ENCODE results near the gene NETO1.

NETO1 gene, protein sequence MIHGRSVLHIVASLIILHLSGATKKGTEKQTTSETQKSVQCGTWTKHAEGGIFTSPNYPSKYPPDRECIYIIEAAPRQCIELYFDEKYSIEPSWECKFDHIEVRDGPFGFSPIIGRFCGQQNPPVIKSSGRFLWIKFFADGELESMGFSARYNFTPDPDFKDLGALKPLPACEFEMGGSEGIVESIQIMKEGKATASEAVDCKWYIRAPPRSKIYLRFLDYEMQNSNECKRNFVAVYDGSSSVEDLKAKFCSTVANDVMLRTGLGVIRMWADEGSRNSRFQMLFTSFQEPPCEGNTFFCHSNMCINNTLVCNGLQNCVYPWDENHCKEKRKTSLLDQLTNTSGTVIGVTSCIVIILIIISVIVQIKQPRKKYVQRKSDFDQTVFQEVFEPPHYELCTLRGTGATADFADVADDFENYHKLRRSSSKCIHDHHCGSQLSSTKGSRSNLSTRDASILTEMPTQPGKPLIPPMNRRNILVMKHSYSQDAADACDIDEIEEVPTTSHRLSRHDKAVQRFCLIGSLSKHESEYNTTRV

DNA sequence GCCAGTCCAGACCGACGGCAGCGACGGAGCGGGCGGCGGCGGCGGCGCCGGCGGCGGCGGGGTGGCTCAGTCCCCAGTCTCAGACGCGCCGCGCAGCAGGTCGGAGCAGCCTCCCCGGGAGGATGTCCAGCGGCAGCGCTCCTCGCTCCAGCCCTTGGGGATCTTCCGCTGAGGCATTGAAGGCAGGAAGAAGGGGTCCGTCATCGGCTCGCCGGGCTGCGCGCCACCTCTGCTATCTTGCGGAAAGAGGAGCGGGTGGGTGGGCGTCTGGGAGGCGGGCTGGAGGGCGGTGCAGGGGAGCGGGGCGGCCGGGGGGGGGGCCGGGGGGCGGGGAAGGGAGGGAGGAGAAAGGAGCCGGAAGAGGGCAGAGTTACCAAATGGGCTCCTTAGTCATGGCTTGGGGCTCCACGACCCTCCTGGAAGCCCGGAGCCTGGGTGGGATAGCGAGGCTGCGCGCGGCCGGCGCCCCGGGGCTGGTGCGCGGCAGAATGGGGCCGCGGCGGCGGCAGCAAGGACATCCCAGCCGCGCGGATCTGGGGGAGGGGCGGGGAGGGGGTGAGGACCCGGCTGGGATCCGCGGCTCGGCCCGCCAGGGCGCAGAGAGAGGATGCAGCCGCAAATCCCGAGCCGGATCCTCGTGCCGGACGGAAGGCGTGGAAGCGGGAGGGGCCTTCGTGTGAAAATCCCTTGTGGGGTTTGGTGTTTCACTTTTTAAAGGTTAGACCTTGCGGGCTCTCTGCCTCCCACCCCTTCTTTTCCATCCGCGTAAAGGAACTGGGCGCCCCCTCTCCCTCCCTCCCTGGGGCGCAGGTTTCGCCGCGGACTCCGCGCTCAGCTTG, at the start of gene NETO1:
NETO1 (minus strand) TSS at position 242 of the 839 bp plus-strand sequence. CDS start 696 bp downstream, outside the sequence.
- DNase-seq = peak; percentile 73

GRCh38 chr18:72910045-72910444, 42.3 kb upstream of the NETO1 start:
- no peak for DNase-seq

- DNase-seq = no peak
Measured at GRCh38 chr18:72908181-72908580, 40.4 kb upstream of the NETO1 start.

- no peak for DNase-seq
Measured at GRCh38 chr18:72903033-72903432, 35.2 kb upstream of the NETO1 start.

GRCh38 chr18:72899338-72899737, 31.6 kb upstream of the NETO1 start:
- DNase-seq = no peak

DNA sequence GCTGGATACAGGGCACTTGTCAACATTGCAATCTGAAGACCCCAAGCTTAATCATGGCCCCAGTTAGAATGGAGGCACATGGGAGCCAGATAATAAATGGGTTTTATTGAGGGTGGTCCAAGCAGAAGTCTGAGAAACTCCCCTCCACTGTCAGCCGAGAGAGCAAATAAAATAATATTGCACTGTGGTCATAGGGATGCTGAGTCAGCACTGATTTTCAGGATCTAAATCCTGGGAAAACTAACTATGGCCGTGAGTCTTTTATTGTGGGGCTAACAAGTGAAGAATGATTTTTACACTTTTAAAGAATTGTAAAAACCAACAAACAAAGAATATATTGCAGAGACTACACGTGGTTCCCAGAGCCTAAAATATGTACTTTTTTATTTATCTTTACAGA, 31.1 kb upstream of the NETO1 start:
- no peak for DNase-seq

GRCh38 chr18:72895548-72895947, 27.8 kb upstream of the NETO1 start:
- DNase-seq = no peak

- DNase-seq = no peak
Measured at GRCh38 chr18:72878561-72878960, 10.8 kb upstream of the NETO1 start.

- no peak for DNase-seq
Measured at GRCh38 chr18:72878143-72878542, 10.4 kb upstream of the NETO1 start.

GRCh38 chr18:72871091-72871490, 3.3 kb upstream of the NETO1 start:
- DNase-seq = no peak

DNA sequence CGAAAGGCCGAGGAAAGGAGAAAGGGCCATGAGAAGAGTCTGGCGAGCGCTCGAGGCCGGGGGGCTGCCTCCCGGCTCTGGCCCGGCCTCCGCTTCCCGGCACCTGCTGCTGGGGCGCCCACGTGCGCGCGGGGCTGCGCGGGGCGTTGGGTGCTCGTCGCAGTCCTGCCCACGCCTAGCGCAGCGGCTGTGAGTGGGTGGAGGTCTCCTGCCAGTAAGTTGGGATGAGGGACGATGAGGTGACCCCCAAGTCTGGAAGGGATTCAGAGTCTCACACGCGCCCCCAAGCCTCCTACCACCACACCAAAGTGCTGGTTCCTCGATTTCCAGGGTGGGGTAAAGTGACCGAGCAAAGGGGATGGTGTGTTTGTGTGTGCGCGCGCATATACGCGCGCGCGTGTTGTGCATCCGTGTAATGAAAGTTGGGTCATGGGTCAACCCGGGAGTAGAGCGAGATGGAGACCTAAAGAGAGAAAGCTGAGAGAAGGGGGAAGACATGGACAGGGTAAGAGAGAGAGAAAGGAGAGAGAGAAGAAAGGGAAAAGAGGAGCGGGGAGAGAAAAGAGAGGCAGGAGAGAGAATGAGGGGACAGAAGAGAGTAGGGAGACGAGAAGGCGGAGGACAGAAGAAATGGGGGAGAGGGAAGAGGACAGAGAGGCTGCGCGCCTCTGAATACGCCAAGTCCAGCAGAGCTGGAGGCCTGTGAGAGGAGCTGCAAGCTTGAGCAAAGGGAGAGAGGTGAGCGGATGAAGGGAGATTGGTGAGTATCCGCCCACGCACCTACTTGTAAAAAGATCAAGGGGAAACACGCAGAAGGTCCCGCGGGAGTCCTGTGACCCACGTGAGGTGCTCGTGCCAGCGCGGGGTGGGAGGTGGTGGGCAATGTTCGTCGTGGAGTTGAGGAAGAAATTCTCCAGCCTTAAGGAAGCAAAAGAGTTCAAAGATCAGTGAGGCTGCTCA, 1.7 kb upstream of the NETO1 start:
- DNase-seq = peak; percentile 54

DNA sequence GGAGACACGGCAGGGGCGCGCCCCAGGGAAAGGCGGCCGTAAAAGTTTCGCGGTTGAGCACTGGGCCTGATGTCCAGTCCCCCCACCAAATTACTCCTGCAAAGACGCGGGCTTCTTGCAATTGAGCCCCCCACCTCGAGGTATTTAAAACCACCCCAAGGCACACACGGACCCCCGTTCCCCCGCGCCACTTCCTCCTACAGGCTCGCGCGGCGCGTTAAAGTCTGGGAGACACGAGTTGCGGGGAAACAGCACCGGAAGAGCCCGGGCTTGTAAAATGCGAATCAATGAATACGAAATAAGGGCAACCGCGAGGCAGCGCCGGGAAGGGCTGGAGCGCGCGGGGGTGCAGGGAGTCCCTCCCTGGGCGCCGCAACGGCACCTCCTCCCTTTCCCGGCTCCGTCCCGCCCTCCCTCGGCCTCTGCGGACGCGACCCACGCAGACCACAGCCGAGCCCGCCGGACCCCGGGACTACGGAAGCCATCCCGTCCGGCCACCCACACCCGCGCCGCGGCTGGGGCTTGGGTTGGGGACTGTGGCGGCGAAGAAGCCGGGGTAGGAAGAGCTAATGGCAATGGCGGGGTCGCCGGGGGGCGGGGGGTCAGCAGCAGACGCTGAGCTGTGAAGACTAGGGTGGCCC, 918 bp upstream of the NETO1 start:
- no peak for DNase-seq

- DNase-seq = peak; percentile 62
Measured at GRCh38 chr18:72866901-72867745, 664 bp downstream of the NETO1 start.

DNA sequence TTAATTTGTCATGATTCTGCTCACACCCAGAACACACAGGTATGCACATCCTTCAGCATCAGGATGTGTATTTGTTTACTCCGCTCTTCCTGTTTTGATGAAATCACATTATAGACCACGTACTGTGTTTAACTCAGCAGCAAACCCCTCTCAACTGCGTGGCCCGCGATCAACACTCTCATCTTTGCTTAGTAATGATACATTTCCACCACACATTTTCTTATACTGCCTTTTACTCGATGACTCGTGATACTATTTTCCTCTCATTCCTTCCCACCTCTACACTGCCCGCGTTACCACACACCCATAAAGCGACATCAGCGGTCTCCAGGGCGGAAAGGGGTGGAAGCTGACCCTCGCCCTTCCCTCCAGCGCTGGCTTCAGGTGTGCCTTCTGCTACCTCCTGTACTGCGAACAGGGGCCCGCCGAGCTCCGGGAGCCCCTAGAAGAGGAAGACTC, 1.3 kb downstream of the NETO1 start:
- DNase-seq = no peak

- DNase-seq = no peak
Measured at GRCh38 chr18:72863754-72864153, 4.0 kb downstream of the NETO1 start.

GRCh38 chr18:72859088-72859487, 8.7 kb downstream of the NETO1 start:
- DNase-seq = no peak

- DNase-seq = no peak
Measured at GRCh38 chr18:72849671-72850070, 18.1 kb downstream of the NETO1 start.

GRCh38 chr18:72848503-72849237, 19.1 kb downstream of the NETO1 start:
- DNase-seq = peak; percentile 66

DNA sequence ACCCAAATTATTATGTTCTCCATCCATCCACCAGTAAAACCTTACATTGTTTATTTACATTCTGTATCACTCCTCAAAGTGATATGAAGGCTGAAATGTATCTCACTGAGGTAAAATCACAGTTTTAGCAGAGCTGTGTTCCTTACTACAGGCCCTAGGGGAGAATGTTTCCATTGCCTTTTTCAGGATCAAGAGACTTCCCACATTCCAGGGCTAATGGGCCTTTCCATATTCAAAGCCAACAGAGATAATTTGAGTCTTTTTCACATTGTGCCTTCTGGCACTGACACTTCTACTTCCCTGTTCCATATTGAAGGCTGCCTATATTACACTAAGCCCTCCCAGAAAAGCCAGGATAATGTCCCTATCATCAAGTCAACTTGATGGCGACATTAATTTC, 20.0 kb downstream of the NETO1 start:
- DNase-seq = no peak

Measured in islet precursor cell (in vitro differentiated cells).